ENCODE results near the gene CATSPERE. TPM values are rescaled to one million over a fixed set of nuclear protein-coding genes. Genes with fewer than 3 reads are reported as not detected.

The CATSPERE gene
- total RNA-seq, 2 experiments from 2014 or later, result 0.20 to 0.58 TPM

Other genes starting within 250 kb of the CATSPERE start
- 10 to 100 TPM; 50.2 to 56.0 TPM for gene ADSS2, start 9.4 kb upstream of the CATSPERE start, total RNA-seq
- gene DESI2, start 191.9 kb downstream of the CATSPERE start, total RNA-seq, result 10 to 100 TPM; 30.4 to 31.1 TPM

All from activated CD8-positive, alpha-beta T cell treated with anti-CD3 and anti-CD28 coated beads for 36 hours (primary cell).